ENCODE data around the gene NLRC4. TPM values are rescaled to one million over a fixed set of nuclear protein-coding genes. Genes with fewer than 3 reads are reported as not detected.
A peak's percentile ranks its signal among the peaks of the same experiment; 100 is the strongest.
"Not testable (repeated sequence)": the region's sequence is repeated elsewhere in the genome, so short reads cannot be mapped to it uniquely, and the experiment has no call there.

The NLRC4 gene
- not detected for total RNA-seq

- no peak for DNase-seq
Measured at GRCh38 chr2:32264422-32265105, at the start of gene NLRC4. Gene NLRC4, minus strand, starts transcription at chr2:32264886. Its CDS starts 8,111 bp downstream, at chr2:32256775.

GRCh38 chr2:32310577-32310976, 45.9 kb upstream of the NLRC4 start:
- DNase-seq: no peak

GRCh38 chr2:32293966-32294562, 29.4 kb upstream of the NLRC4 start:
- DNase-seq: not testable (repeated sequence)

GRCh38 chr2:32293493-32293892, 28.8 kb upstream of the NLRC4 start:
- not testable (repeated sequence) for DNase-seq

- no peak for DNase-seq
Measured at GRCh38 chr2:32291746-32292145, 27.1 kb upstream of the NLRC4 start.

- no peak for DNase-seq
Measured at GRCh38 chr2:32290000-32290339, 25.3 kb upstream of the NLRC4 start.

- no peak for DNase-seq
Measured at GRCh38 chr2:32289165-32289999, 24.7 kb upstream of the NLRC4 start.

GRCh38 chr2:32284321-32284720, 19.6 kb upstream of the NLRC4 start:
- no peak for DNase-seq

GRCh38 chr2:32278478-32278853, 13.8 kb upstream of the NLRC4 start:
- no peak for DNase-seq

- peak; percentile 77 for DNase-seq
Measured at GRCh38 chr2:32277674-32278477, 13.2 kb upstream of the NLRC4 start, which contains the start of gene YIPF4. Gene YIPF4, plus strand, starts transcription at chr2:32277904. Its CDS starts 252 bp downstream, at chr2:32278156.

GRCh38 chr2:32277363-32277673, 12.6 kb upstream of the NLRC4 start:
- DNase-seq: no peak

GRCh38 chr2:32275790-32276189, 11.1 kb upstream of the NLRC4 start:
- not testable (repeated sequence) for DNase-seq

- no peak for DNase-seq
Measured at GRCh38 chr2:32274289-32274688, 9.6 kb upstream of the NLRC4 start.

- no peak for DNase-seq
Measured at GRCh38 chr2:32272279-32272678, 7.6 kb upstream of the NLRC4 start.

- no peak for DNase-seq
Measured at GRCh38 chr2:32271063-32271462, 6.4 kb upstream of the NLRC4 start.

- no peak for DNase-seq
Measured at GRCh38 chr2:32262105-32262504, 2.6 kb downstream of the NLRC4 start.

GRCh38 chr2:32260376-32260775, 4.3 kb downstream of the NLRC4 start:
- no peak for DNase-seq

- no peak for DNase-seq
Measured at GRCh38 chr2:32258242-32258641, 6.4 kb downstream of the NLRC4 start.

GRCh38 chr2:32250290-32250689, 14.4 kb downstream of the NLRC4 start:
- DNase-seq: no peak

GRCh38 chr2:32249731-32250236, 14.9 kb downstream of the NLRC4 start:
- DNase-seq: no peak

- DNase-seq: no peak
Measured at GRCh38 chr2:32248299-32248698, 16.4 kb downstream of the NLRC4 start.

- no peak for DNase-seq
Measured at GRCh38 chr2:32246911-32247310, 17.8 kb downstream of the NLRC4 start.

GRCh38 chr2:32242331-32242730, 22.4 kb downstream of the NLRC4 start:
- no peak for DNase-seq

Measured in effector CD4-positive, alpha-beta T cell (primary cell).